ENCODE results near the gene HCN1. TPM values are rescaled to one million over a fixed set of nuclear protein-coding genes. Genes with fewer than 3 reads are reported as not detected.

Gene HCN1
- total RNA-seq, 1 donor from 2014 or later: 0.14 TPM

DNA sequence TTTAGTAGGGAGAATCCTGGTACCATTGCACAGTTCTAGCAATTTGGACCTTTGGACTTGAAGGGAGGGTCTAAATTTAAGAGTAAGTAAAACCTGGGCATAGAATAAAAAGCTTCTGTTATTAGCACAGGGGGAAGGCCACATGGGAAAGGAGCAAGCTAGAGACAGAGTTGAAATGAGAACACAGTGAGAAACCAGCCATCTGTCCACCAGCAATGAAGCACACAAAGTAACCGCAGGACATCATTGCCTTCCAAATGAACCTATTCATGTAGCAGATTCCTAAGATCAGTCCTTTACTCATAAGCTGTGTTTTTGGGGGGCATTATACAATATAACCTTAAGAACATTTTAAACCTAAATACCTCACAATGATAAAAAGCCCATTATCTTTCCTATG, 407.4 kb downstream of the HCN1 start:
- TF ChIP-seq, protein P1, sequence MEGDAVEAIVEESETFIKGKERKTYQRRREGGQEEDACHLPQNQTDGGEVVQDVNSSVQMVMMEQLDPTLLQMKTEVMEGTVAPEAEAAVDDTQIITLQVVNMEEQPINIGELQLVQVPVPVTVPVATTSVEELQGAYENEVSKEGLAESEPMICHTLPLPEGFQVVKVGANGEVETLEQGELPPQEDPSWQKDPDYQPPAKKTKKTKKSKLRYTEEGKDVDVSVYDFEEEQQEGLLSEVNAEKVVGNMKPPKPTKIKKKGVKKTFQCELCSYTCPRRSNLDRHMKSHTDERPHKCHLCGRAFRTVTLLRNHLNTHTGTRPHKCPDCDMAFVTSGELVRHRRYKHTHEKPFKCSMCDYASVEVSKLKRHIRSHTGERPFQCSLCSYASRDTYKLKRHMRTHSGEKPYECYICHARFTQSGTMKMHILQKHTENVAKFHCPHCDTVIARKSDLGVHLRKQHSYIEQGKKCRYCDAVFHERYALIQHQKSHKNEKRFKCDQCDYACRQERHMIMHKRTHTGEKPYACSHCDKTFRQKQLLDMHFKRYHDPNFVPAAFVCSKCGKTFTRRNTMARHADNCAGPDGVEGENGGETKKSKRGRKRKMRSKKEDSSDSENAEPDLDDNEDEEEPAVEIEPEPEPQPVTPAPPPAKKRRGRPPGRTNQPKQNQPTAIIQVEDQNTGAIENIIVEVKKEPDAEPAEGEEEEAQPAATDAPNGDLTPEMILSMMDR (IDR thresholded peaks at IDR 0.05; ENCODE audit: borderline replicate concordance): no peak
- no peaks in the 10 kb centered on the region for H3K27me3 ChIP-seq (ENCODE audit: low read depth)
- no peak for DNase-seq
- H3K9me3 ChIP-seq (replicated peaks): no peaks in the 10 kb centered on the region
- H3K4me3 ChIP-seq: no peak overlapping the region
- intact Hi-C loops (cut with micrococcal nuclease): no loop called here
- no peaks in the 10 kb centered on the region for H3K36me3 ChIP-seq
- no peaks in the 10 kb centered on the region for H3K4me1 ChIP-seq
- H3K27ac ChIP-seq (replicated peaks): no peak overlapping the region

DNA sequence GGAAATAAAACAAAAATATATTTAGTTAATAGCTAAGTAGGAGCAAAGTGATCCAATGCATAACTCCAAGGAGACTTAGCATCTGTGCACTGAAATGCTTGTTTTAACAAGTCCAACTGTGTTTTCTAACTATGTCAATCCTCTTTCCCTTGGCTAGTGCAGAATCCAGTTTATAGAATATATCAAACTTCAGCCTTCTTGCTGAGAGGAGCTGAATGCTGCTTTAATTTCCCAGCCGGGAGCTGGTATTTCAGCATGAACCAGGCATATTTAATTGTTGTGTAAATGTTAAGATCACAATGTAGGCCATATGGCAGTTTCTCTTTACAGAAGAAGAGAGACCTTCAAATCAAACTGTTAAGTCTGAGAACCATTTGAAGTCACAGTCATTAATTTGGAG, 411.7 kb downstream of the HCN1 start:
- H3K36me3 ChIP-seq: no peaks in the 10 kb centered on the region
- intact Hi-C loops (cut with micrococcal nuclease): no loop called here
- no peak overlapping the region for H3K4me3 ChIP-seq
- no peaks in the 10 kb centered on the region for H3K27me3 ChIP-seq (ENCODE audit: low read depth)
- no peaks in the 10 kb centered on the region for H3K4me1 ChIP-seq
- DNase-seq: no peak
- H3K9me3 ChIP-seq (replicated peaks): no peaks in the 10 kb centered on the region
- TF ChIP-seq, protein P1 (IDR thresholded peaks at IDR 0.05; ENCODE audit: borderline replicate concordance): no peak
- H3K27ac ChIP-seq (replicated peaks): no peak overlapping the region

DNA sequence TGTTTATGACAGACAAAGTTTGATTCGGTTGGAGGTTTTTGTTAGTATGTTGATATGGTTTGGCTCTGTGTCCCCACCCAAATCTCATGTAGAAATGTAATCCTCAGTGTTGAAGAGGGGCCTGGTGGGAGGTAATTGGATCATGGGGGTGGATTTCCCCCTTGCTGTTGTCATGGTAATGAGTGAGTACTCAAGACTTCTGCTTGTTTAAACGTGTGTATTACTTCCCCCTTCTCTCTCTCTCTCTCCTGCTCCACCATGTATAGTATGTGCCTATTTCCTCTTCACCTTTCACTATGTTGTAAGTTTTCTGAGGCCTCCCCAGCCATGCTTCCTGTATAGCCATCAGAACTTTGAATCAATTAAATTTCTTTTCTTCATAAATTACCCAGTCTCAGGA, 415.1 kb downstream of the HCN1 start:
- intact Hi-C loops (cut with micrococcal nuclease): no loop called here

DNA sequence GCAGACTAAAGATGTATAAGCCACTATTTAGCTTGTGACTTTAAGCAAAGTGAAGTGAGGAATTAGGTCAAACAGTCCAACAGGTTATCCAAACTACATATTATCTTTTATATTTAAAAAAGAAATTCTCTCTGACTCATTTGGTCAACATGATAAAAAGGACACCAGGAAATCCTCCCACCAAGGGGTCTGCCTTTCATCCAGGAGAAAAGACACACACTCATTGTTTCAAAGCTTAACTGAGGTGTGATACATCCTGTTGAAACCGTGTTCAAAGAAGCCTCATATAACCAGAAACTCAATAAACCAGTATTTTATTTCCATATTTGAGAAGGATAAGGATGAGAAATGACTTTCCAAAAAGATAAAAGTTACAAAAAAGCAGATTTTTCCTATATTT, 417.1 kb downstream of the HCN1 start:
- Histone ChIP-seq H3K36me3 (no peaks in the 10 kb centered on the region), H3K9me3 (replicated peaks) (no peaks in the 10 kb centered on the region), H3K27me3 (ENCODE audit: low read depth) (no peaks in the 10 kb centered on the region), H3K4me3 (no peak overlapping the region), H3K4me1 (no peaks in the 10 kb centered on the region), H3K27ac (replicated peaks) (no peak overlapping the region)
- no peak for DNase-seq
- intact Hi-C loops (cut with micrococcal nuclease): no loop called here
- TF ChIP-seq, protein P1 (IDR thresholded peaks at IDR 0.05; ENCODE audit: borderline replicate concordance): no peak

More for the DNA sequence above, 415.1 kb downstream of the HCN1 start:
- no peaks in the 10 kb centered on the region for H3K9me3 ChIP-seq (replicated peaks)
- H3K36me3 ChIP-seq: no peaks in the 10 kb centered on the region
- no peaks in the 10 kb centered on the region for H3K4me1 ChIP-seq
- TF ChIP-seq, protein P1 (IDR thresholded peaks at IDR 0.05; ENCODE audit: borderline replicate concordance): no peak
- no peak overlapping the region for H3K4me3 ChIP-seq
- DNase-seq: no peak
- H3K27me3 ChIP-seq (ENCODE audit: low read depth): no peaks in the 10 kb centered on the region
- H3K27ac ChIP-seq (replicated peaks): no peak overlapping the region

DNA sequence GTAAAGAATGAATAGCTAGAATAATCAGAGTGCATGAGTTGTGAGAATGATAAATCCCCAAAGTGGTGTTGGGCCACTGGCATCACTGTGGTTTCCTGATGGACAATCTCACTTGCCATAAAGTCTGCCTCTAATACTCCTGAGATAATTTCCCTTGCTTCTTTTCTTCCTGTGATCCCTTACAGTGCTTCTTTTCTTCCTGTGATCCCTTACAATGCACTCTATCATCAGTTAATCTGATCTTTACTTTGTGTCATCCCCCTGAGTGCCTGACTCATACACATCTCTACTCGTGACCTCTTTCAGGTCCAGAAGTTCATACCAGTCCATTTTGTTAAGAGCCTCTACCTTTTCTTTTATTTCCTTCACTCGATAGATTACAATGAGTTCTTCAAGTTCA, 418.3 kb downstream of the HCN1 start:
- DNase-seq: no peak
- Histone ChIP-seq H3K4me1 (peaks cover 4% of the 10 kb centered on the region), H3K9me3 (replicated peaks) (no peaks in the 10 kb centered on the region), H3K27me3 (ENCODE audit: low read depth) (no peaks in the 10 kb centered on the region), H3K27ac (replicated peaks) (no peak overlapping the region), H3K4me3 (no peak overlapping the region), H3K36me3 (no peaks in the 10 kb centered on the region)
- TF ChIP-seq, protein P1 (IDR thresholded peaks at IDR 0.05; ENCODE audit: borderline replicate concordance): no peak
- intact Hi-C loops (cut with micrococcal nuclease): no loop called here

DNA sequence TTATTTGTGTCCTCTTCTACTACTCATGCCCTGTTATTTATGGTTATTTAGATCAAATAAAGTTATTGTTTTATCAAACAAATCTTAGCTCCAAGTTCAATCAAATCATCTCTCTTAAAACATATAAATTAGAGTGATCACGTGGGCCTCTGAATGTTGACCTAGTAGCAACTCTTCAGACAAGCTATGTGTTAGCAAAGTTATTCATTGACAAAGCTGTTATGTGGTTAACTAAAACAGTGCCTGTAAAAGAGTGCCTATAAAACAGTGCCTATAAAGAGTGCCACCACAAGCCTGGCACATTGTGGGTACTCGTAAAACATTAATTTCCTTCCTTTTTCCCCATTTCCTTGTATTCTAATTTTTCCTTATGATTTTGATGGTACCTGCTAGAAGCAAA, 421.9 kb downstream of the HCN1 start:
- intact Hi-C loops (cut with micrococcal nuclease): no loop called here
- no peaks in the 10 kb centered on the region for H3K36me3 ChIP-seq

More for the DNA sequence above, 421.9 kb downstream of the HCN1 start:
- Histone ChIP-seq H3K4me3 (no peak overlapping the region), H3K4me1 (peaks cover 8% of the 10 kb centered on the region), H3K27ac (replicated peaks) (no peak overlapping the region), H3K27me3 (ENCODE audit: low read depth) (no peaks in the 10 kb centered on the region), H3K9me3 (replicated peaks) (no peaks in the 10 kb centered on the region)
- DNase-seq: no peak
- TF ChIP-seq, protein P1 (IDR thresholded peaks at IDR 0.05; ENCODE audit: borderline replicate concordance): no peak

Measured in left ventricle myocardium inferior (tissue), 1 donor.